IPS DF 4.7 (cell line): ENCODE results near the gene DDX20.

ENCODE experiments used
- DNase-seq: peaks from one replicate; pipeline ENCODE4 v3.0.0-alpha.2; 2013; ENCODE audit warnings: low spot score; ENCODE audit errors: extremely low read depth

The DDX20 gene

DNA sequence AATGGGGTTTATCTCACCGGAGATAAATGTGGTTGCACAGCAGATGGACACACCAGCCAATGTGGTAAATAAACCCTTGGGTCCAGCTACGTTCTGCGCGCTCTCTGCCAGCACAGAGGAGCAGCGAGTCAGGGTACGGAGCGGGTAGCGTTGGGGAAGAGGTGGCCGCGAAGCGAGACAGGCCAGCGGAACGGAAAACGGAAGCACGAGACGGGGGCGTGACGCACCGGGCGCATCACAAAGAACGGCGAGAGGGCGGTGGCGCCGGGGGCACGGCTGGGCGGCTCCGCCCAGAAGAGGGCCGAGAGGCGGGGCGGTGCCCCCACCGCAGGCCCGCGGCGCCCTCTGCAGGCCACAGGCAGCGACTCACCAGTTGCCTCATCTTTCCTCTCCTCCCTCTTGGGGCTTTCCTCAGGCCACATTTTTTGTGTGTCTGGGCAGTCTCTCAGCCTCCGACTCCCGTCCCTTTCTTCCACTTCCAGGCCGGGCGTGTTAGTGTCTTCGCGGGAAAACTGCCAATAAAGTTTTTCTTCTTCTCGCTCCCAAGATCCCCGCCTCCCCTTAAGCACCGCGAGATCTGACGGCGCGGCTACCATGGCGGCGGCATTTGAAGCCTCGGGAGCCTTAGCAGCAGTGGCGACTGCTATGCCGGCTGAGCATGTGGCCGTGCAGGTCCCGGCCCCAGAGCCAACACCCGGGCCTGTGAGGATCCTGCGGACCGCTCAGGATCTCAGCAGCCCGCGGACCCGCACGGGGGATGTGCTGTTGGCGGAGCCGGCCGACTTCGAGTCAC, at the start of gene DDX20:
Gene DDX20 (plus strand): TSS at position 571 of the 793 bp plus-strand sequence. CDS start 24 bp downstream, at position 595.
- DNase-seq = no peak

GRCh38 chr1:111706921-111707320, 48.8 kb upstream of the DDX20 start:
- no peak for DNase-seq

DNA sequence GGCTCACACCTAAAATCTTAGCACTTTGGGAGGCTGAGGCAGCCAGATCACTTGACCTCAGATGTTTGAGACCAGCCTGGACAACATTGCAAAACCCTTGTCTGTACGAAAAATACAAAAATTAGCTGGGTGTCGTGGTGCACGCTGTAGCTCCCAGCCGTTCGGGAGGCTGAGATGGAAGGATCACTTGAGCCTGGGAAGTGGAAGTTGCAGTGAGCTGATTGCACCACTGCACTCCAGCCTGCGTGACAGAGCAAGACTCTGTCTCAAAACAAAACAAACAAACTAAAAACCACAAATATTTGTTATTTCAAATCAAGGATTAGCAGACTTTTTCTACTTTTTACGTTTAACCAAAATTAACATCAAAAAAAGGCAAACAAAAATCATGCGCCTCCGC, 47.8 kb upstream of the DDX20 start:
- no peak for DNase-seq

- no peak for DNase-seq
Observed at GRCh38 chr1:111709986-111710385, 45.7 kb upstream of the DDX20 start.

GRCh38 chr1:111716333-111716732, 39.4 kb upstream of the DDX20 start:
- no peak for DNase-seq

DNA sequence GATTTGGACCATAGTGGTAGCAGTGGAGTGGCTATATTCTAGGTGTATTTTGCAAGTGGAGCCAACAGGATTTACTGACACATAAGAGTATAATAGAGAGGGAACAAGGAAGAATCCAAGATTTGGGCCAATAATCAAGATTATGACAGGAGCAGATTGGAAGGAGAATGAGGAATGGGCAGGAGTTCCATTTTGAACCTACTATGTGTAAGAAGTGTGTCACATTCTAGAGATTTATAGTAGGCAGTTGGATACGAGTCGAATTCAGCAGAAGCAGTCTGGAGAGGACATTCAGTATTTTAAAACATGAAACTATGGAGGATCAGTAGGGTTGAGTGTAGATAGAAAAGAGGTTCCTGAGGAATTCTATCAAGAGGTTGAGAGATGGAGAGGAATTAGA, 38.3 kb upstream of the DDX20 start:
- DNase-seq = no peak

- DNase-seq = no peak
Observed at GRCh38 chr1:111719135-111719534, 36.6 kb upstream of the DDX20 start.

DNA sequence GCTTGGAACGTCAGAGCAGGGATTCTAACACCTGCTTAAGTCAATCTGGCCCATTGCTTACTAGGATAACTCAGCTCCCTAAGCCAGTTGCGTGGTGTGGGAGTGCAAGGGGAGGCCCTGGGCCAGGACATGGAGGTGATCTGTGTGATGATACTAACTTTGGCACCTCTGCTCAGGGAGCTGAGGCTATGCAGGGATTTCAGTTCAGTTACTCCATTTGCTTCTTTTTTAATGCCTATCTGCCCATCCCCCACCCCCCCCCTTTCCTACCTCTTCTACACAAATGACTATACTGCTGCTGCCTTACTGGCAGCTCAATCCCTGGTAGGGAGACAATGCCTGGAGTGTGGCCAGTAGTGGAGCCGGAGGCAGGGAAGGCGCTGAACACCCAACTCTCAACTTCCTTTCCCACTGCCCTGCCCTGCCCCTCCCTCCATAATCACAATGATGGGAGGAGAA, 36.0 kb upstream of the DDX20 start:
- no peak for DNase-seq

- no peak for DNase-seq
Observed at GRCh38 chr1:111720274-111720976, 35.3 kb upstream of the DDX20 start.

- no peak for DNase-seq
Observed at GRCh38 chr1:111720977-111721786, 34.5 kb upstream of the DDX20 start.

- DNase-seq = no peak
Observed at GRCh38 chr1:111723091-111723806, 32.5 kb upstream of the DDX20 start.

DNA sequence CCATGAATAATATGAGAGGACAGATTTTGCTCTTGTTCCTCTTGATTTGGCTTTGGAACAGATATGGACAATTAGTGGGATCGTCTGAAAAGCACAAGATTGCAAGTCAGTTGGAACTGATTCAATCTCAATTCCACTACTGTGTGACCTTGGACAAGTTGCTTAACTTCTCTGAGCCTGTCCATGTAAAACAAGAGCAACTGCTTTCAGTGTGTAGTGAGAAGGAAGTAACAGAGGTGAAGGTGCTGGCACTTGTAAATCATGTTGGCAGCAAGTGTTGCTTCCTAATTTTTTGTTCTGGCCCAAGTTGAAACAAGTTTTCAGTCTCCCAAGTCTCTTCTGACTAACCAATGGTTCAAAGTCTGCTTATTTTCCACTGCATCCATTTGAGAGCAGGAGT, 31.8 kb upstream of the DDX20 start:
- DNase-seq = no peak

GRCh38 chr1:111725192-111725591, 30.5 kb upstream of the DDX20 start:
- DNase-seq = no peak

GRCh38 chr1:111727056-111727455, 28.6 kb upstream of the DDX20 start:
- DNase-seq = no peak

- DNase-seq = no peak
Observed at GRCh38 chr1:111729271-111729921, 26.3 kb upstream of the DDX20 start.

DNA sequence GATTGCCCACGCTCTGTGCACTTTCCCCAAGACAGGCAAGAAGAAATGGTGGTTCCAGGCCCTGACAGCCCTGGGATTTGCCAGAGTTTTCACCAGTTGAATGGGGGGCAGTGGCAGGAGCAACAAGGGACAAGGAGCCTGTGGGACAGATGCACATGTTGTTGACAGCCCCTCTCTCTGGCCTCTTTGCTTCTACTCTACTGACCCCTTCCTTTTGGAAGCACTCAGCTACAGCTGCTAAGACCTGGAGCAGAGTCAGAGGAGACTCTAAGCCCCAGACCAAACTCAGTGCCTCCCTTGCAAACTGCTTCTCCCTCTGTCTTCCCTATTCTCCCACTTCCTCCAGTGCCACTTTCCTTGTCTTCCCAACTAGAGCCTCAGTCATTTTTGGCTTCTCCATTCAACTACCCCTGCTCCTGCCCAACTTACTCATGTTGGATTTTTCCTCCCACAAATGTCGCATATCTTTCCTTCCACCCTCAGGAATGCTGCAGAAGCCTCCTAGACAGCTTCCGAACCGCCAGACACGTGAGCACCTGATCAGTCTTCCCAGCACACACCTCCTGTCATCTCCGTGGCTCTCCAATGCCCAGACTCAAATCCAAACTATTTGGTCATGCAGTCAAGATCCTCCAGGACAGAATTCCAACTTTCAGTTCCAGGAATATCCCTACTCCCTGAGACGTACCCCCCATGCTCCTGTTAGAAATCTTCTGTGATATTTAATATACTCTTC, 25.6 kb upstream of the DDX20 start:
- DNase-seq = no peak

GRCh38 chr1:111730706-111731105, 25.0 kb upstream of the DDX20 start:
- no peak for DNase-seq

DNA sequence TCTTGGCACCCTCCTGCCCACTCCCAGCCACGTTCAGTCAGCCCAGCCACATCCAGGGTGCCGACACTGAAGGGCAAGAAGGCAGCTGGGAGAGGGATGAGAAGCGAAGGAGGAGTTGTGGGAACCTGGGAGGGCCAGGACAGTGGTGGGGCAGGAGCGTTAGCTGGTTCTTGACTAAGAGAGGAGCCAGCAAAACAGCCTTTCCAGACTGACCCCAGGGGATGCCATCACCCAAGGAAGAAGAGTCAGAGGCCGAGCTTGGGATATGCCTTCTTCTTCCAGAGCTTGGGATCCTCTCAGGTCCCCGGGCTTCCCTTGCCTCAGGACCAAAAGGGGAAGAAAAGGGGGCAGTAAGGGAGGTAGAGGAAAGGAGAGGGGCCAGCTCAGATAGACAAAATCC, 23.7 kb upstream of the DDX20 start:
- DNase-seq = no peak

DNA sequence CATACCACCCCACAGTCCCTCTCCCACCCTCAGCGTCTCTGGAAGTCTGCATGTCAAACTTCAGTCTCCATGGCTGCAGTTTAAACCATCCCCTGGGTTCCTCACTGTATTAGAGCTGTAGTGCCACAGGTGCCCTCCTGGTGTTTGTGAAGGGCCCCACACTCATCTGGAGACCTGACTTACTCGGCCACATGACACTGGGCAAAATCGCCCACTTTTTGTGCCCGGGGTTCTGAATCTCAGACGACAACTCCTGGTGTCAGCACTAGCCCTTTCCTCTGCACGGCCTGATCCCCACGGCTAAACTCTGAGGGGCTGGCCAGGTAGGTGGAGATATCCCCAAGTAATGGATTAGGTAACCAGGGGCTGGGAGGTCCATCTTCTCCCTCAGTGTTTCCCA, 23.0 kb upstream of the DDX20 start:
- DNase-seq = no peak
